HG02759 (cell line): Measurements from ENCODE around the gene MBTPS2.
"Not testable (repeated sequence)": the region's sequence is repeated elsewhere in the genome, so short reads cannot be mapped to it uniquely, and the experiment has no call there.

Experiments
- ATAC-seq: cut with Tn5 transposase; IDR thresholded peaks from one replicate; pipeline ENCODE4 v1.9.1; 2021; ENCODE audit warnings: mild to moderate bottlenecking, moderate library complexity; ENCODE audit not compliant: unreplicated experiment

Gene MBTPS2

DNA sequence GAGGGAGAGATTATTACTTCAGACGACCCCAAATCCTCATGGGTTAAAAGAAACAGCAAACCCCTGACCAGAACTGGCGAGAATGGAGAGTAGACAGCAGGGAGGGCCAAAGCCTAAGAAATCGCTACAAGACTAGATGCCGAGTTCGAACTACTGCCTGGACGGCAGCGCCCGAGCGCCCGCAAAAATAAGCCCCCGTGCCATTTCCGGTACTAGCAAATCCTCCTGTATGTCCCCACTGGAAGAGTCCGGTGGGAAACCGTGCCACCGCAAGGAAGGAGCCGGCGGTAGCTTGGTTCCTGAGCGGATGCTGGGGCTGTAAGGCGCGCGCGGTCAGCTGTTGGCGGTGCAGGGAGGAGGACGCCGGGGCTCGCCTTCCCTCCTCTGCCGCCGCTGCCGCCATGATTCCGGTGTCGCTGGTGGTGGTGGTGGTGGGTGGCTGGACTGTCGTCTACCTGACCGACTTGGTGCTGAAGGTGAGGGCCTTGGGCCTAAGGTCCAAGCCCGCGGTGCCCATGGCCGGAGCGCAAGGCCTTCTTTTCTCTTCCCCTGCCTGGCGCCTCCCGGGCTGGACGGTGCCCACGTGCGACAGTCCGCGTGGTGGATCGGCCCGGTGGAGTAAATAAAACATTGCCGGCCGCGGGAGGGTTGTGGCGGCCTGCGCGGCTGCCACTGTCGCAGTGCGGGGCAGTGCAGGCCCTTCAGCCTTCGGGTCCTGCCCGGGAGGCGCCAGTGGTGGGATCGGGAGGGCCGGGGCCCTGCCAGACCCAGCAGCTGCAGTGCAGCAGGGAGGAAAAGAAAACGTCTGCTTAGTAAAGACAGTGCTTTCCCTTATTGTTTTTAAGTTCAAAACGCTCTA is at the start of gene MBTPS2:
Gene MBTPS2, plus strand, starts transcription at position 284 of the 859 bp plus-strand sequence. Its CDS starts 118 bp downstream, at position 402.
- peak; percentile 88 for ATAC-seq

DNA sequence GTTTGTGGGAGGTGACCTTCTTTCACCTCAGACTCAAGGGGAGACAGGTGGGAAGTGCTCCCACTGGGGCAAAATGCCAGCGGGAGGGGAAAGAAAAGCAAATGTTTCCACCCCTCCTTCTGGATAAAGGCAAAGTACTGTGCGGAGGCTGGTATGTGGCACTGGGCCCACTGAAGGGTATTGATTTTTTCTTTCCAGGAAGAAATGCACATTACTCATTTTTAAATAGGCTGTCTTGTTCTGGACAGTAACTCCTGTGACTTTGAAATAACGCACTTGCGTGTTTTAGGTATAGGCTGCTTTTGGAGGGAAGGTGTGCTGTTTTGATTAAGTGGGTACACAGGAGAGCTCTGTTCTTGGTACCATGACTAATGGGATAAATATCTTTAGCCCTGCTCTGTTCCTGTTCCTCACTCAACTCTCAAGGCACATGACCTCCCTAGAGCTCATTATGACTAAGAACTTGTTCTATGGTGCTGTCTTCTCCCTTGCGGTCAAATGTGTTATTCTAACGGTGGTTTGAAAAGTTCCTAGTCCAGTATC is 40.7 kb upstream of the MBTPS2 start:
- ATAC-seq = no peak

DNA sequence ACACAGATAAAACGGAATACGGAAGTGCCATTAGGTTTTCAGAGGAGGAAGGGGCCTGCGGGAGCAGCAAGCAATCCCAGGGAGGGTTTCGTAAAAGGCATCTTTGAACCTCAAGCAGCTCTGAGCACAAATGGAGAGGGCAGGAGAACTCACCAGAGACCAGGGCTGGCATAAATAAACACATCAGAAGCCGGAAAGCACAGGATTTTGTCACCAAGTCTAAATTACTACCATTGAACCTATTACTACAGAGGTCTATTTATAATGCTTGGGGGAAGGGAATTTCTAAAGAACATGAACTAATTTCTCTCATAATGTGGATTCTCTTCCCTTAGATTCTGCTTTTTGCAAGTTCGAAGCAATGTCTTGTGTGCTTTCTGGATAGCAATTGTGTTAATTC is 39.6 kb upstream of the MBTPS2 start:
- no peak for ATAC-seq

DNA sequence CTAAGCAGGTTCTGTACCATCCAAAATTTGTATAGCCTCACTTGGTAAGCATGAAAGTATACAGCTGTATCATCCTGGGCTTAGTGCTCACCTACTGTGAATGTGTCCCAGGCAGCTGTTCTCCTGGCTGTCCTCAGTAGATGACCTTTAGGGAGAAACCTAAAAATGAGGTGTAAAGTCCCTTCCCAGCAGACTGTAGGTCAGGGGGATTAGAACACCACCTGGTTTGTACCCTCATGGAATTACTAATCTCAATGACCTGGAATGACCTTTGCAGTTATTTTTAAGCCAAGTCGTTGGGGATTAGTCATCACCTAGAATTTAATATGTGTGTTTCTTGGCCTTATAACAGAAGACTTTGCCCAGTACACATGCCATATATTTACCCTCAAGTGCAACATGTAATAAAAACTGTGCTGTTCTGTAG is 39.1 kb upstream of the MBTPS2 start:
- ATAC-seq = peak; percentile 58

- ATAC-seq = no peak
These were observed 37.3 kb upstream of the MBTPS2 start for GRCh38 chrX:21802054-21802670.

DNA sequence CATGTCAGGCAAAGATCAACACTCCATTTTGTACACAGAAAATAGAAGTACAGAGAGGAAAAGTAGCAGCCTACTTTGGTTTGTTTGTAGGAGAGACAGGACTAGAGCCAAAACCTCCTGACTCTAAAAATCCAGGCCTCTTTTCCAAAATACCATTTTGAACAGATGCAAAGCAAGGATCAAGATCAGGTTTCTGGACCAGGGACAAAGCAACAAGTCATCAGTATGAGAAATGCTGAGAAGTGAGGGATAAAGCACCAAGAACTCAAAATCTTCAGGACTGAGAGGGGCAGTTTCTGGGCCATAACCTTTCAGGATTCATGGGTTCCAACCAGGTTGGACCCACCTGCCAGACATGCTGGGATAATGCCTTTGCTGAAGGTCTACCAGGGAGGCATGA is 36.6 kb upstream of the MBTPS2 start:
- no peak for ATAC-seq

DNA sequence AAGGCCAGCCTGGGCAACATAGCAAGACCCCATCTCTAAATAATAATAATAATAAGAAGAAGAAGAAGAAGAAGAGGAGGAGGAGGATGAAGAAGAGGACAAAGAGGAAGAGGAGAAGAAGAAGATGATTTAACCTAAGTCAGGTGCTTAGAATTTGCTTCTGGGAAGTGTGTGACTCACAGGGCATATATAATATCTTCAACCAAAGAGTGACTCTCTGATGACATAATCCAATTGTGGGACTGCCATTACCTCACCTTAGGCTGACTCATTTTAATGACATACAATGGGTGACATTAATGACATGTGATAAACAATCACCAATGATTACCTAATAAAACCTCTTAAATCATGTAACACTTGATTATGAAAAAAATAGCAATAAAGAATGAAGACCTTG is 32.7 kb upstream of the MBTPS2 start:
- ATAC-seq = no peak

GRCh38 chrX:21811832-21812231 is 27.6 kb upstream of the MBTPS2 start:
- ATAC-seq = no peak

GRCh38 chrX:21812628-21813027 is 26.8 kb upstream of the MBTPS2 start:
- ATAC-seq = no peak

DNA sequence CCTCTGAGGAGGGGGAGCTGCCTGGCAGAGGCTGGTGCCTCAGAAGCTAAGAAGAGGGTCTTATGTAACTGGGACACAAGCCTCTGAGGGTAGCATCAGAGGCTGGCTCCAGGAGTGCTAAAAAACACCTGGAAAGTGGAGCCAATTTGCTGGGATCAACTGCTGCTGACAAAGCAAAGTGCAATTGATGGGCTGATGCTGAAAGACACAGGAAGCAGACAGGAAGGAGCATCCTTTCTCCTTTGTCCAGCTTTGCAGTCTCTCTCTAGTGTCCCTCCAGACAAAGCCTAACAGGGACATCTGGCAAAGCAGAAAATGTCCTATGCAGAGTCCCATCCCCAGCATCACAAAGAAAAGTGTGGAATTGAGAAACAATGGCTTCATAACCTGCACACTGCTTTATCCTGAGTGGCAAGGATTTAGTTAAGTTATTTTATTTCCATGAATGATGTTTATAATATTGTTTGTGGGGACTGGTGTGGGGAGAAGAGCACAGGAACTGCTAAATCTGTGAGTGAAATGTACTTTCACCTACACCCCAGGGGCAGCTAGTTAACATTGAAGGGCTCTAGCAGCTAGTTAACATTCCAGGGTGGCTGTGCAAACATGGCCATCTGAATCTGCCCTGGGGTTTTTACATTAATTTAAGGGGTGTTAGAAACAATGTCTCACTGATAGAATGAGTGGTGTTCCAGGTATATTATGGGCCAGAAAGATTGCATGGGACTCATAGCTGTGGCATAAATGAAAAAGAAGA is 25.6 kb upstream of the MBTPS2 start:
- no peak for ATAC-seq

DNA sequence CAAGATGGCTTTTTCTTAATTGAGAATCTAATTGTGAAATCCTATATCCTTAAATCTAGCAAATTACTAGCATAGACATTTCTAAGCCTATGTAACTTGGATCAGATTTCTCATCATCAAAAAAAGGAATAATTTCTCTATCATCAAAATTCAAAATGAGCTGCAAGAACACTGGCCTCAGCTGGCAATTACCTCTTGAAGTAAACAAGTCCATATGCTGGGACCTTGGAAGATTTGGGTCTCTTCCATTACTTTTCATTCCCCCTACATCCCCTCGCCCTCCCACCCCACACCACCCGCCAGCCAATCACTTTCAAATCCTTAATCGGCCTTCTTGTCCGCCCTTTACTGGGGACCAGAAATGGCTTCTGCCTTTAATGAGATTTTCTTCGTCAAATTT is 23.3 kb upstream of the MBTPS2 start:
- ATAC-seq = no peak

DNA sequence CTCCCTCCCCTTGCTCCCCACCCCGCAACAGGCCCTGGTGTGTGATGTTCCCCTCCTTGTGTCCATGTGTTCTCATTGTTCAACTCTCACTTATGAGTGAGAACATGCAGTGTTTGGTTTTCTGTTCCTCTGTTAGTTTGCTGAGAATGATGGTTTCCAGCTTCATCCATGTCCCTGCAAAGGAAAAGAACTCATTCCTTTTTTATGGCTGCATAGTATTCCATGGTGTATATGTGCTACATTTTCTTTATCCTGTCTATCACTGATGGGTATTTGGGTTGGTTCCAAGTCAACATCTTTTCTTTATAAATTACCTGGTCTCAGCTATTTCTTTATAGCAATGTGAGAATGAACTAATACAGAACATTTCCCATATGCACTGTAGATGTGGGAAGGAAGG is 19.2 kb upstream of the MBTPS2 start:
- not testable (repeated sequence) for ATAC-seq

DNA sequence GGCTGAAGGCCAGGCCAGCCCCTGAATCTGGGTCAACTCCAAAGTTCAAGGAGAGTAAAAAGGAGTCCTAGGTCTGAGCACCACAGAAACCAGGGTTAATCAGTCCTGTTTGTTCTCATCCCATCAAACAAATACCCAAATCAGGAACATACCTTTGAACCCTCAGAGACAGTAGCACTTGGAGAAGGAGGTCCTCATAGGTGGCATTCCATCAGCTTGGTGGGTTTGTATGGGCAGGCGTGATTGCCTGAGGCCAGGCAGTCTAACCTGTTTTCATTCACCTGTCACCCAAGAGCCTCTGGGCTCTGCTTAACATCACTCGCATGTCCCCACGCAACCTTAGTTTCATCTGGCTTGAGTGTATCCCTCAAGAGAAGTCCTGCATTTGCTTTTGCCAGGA is 17.5 kb upstream of the MBTPS2 start:
- ATAC-seq = no peak

- no peak for ATAC-seq
These were observed 7.9 kb upstream of the MBTPS2 start for GRCh38 chrX:21831496-21831895.

DNA sequence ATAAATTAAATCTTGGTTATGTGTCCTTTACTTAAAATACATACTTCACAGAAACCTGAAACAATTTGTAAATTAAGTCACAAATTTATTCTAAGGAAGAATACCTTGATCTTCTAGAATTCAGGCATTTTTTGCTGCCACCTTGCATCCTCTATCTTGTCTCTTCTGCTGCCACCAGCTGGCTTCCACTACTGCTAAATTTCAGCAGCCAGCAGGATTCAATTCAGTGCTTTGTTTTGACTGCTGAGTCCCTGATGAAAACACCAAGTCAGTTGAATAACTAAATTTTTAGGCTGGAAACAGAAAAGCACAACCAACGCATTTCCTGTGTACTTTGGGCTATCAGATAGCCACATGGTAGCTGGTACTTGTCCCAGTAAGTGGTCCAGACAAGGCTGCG is 2.4 kb upstream of the MBTPS2 start:
- ATAC-seq = no peak

GRCh38 chrX:21838937-21839333 is 482 bp upstream of the MBTPS2 start:
- no peak for ATAC-seq

GRCh38 chrX:21840193-21840545 is 752 bp downstream of the MBTPS2 start:
- ATAC-seq = peak; percentile 19

DNA sequence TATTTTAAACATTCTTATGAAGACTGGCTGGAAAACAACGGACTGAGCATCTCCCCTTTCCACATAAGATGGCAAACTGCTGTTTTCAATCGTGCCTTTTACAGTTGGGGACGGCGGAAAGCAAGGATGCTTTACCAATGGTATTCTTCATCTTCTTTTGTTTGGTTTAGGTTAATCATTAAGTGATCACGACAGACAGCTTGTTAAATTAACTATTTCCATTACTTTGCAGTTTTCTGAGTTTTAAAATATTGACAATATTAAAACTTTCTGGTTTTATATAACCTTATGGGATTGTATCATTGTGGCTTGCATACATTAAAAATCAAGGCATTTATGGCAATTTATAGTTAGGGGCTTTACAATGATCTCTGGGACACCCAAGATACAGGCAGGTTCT is 3.8 kb downstream of the MBTPS2 start:
- ATAC-seq = no peak

- no peak for ATAC-seq
These were observed 5.7 kb downstream of the MBTPS2 start for GRCh38 chrX:21845096-21845495.

- ATAC-seq = no peak
These were observed 7.9 kb downstream of the MBTPS2 start for GRCh38 chrX:21847342-21847741.

GRCh38 chrX:21853578-21853977 is 14.2 kb downstream of the MBTPS2 start:
- ATAC-seq = no peak
